Ishikawa (cell line): ENCODE results near the gene DIP2B.

Experiments
- CEBPB ChIP-seq: IDR thresholded peaks from 2 replicates; pipeline ENCODE4 v1.6.1; 2012
- CREB1 ChIP-seq: IDR thresholded peaks from 2 replicates; pipeline ENCODE4 v1.6.1; 2012; ENCODE audit warnings: low read depth
- EGR1 ChIP-seq: IDR thresholded peaks from 2 replicates; pipeline ENCODE4 v1.6.1; 2012
- EP300 ChIP-seq: IDR thresholded peaks from 2 replicates; pipeline ENCODE4 v1.6.1; 2012; ENCODE audit warnings: borderline replicate concordance
- FOXM1 ChIP-seq: IDR thresholded peaks from 2 replicates; pipeline ENCODE4 v1.6.1; 2012; ENCODE audit warnings: low read depth, borderline replicate concordance
- NFIC ChIP-seq: IDR thresholded peaks from 2 replicates; pipeline ENCODE4 v1.6.1; 2012
- RAD21 ChIP-seq: IDR thresholded peaks from 2 replicates; pipeline ENCODE4 v1.6.1; 2012; ENCODE audit warnings: low read depth
- TAF1 ChIP-seq: IDR thresholded peaks from 2 replicates; pipeline ENCODE4 v1.6.1; 2012; ENCODE audit warnings: low read depth, mild to moderate bottlenecking
- TCF12 ChIP-seq: IDR thresholded peaks from 2 replicates; pipeline ENCODE4 v1.6.1; 2012; ENCODE audit warnings: low read depth
- TEAD4 ChIP-seq: IDR thresholded peaks from 2 replicates; pipeline ENCODE4 v1.6.1; 2012
- YY1 ChIP-seq: IDR thresholded peaks from 2 replicates; pipeline ENCODE4 v1.6.1; 2012; ENCODE audit warnings: low read depth
- ZBTB7A ChIP-seq: IDR thresholded peaks from 2 replicates; pipeline ENCODE4 v1.6.1; 2012; ENCODE audit warnings: low read depth
- TF ChIP-seq, protein P1 (sequence below): IDR thresholded peaks from 2 replicates; pipeline ENCODE4 v1.6.1; 2012; ENCODE audit warnings: low read depth, mild to moderate bottlenecking
- TF ChIP-seq, protein P2 (sequence below): IDR thresholded peaks from 2 replicates; pipeline ENCODE4 v1.6.1; 2012
- TF ChIP-seq, protein P3 (sequence below): IDR thresholded peaks from 2 replicates; pipeline ENCODE4 v1.6.1; 2012

DIP2B gene

DNA sequence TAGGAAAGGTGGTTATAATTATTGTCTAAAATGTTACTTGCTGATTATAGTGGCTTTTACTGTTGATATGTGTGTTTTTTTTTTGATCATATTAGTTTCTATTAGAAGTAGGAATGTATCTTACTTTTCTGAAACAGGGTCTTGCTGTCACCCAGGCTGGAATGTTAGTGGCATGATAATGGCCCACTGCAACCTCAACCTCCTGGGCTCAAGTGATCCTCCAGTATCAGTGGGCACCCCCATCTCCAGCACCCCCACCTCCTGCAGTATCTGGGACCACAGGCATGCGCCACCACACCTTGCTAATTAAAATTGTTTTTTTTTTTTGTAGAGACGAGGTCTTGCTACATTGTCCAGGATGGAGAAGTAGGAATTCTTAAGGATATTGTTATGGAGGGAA lies 270.5 kb downstream of the DIP2B start:
- TF ChIP-seq, protein P1, sequence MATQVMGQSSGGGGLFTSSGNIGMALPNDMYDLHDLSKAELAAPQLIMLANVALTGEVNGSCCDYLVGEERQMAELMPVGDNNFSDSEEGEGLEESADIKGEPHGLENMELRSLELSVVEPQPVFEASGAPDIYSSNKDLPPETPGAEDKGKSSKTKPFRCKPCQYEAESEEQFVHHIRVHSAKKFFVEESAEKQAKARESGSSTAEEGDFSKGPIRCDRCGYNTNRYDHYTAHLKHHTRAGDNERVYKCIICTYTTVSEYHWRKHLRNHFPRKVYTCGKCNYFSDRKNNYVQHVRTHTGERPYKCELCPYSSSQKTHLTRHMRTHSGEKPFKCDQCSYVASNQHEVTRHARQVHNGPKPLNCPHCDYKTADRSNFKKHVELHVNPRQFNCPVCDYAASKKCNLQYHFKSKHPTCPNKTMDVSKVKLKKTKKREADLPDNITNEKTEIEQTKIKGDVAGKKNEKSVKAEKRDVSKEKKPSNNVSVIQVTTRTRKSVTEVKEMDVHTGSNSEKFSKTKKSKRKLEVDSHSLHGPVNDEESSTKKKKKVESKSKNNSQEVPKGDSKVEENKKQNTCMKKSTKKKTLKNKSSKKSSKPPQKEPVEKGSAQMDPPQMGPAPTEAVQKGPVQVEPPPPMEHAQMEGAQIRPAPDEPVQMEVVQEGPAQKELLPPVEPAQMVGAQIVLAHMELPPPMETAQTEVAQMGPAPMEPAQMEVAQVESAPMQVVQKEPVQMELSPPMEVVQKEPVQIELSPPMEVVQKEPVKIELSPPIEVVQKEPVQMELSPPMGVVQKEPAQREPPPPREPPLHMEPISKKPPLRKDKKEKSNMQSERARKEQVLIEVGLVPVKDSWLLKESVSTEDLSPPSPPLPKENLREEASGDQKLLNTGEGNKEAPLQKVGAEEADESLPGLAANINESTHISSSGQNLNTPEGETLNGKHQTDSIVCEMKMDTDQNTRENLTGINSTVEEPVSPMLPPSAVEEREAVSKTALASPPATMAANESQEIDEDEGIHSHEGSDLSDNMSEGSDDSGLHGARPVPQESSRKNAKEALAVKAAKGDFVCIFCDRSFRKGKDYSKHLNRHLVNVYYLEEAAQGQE, result no peak
- TF ChIP-seq CEBPB (no peak), EP300 (no peak), TCF12 (no peak), ZBTB7A (no peak), EGR1 (no peak), NFIC (no peak), FOXM1 (no peak), TAF1 (no peak), RAD21 (no peak), TEAD4 (no peak), CREB1 (no peak), YY1 (no peak)
- TF ChIP-seq, protein P2, sequence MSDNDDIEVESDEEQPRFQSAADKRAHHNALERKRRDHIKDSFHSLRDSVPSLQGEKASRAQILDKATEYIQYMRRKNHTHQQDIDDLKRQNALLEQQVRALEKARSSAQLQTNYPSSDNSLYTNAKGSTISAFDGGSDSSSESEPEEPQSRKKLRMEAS, result no peak
- TF ChIP-seq, protein P3, sequence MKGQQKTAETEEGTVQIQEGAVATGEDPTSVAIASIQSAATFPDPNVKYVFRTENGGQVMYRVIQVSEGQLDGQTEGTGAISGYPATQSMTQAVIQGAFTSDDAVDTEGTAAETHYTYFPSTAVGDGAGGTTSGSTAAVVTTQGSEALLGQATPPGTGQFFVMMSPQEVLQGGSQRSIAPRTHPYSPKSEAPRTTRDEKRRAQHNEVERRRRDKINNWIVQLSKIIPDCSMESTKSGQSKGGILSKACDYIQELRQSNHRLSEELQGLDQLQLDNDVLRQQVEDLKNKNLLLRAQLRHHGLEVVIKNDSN, result no peak

DNA sequence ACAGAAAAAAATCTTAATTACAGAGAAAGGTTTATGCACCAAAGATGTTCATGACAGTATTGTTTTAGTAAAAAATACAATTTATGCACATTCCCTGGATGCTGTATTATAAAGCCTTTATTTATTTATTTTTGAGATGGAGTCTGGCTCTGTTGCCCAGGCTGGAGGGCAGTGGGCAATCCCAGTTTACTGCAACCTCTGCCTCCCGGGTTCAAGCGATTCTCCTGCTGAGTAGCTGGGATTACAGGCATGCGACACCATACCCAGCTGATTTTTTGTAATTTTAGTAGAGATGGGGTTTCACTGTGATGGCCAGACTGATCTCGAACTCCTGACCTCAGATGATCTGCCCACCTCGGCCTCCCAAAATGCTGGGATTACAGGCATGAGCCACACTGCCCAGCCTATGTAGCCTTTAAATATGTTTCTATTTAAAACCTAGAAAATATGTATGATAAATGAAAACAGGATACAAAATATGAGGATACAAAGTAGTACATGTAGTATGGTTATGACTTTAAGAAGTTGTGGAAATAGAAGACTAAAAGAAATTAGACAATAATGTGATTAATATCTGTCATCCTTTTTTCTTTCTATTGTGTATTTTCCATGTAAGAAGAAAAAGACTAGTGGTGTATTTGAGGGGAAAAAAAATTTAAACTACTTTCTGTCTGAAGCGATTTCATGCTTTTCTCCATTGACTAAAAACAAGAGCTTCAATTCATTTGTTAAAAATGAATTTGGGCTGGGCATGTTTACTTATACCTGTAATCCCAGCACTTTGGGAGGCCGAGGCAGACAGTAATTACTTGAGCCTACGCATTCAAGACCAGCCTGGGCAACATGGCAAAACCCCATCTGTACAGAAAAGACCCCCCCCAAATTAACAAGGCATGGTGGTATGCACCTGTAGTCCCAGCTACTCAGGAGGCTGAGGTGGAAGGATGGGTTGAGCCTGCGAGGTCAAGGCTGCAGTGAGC lies 272.3 kb downstream of the DIP2B start:
- TF ChIP-seq, protein P1, result no peak
- no peak for TF ChIP-seq ZBTB7A
- TF ChIP-seq CREB1, result no peak
- TF ChIP-seq, protein P3, result no peak
- TF ChIP-seq, protein P2, result no peak
- no peak for TF ChIP-seq NFIC
- TF ChIP-seq EP300, result no peak
- TF ChIP-seq EGR1, result no peak
- no peak for TF ChIP-seq RAD21
- TF ChIP-seq TCF12, result no peak
- no peak for TF ChIP-seq TEAD4
- no peak for TF ChIP-seq YY1
- no peak for TF ChIP-seq TAF1
- no peak for TF ChIP-seq CEBPB
- TF ChIP-seq FOXM1, result no peak

DNA sequence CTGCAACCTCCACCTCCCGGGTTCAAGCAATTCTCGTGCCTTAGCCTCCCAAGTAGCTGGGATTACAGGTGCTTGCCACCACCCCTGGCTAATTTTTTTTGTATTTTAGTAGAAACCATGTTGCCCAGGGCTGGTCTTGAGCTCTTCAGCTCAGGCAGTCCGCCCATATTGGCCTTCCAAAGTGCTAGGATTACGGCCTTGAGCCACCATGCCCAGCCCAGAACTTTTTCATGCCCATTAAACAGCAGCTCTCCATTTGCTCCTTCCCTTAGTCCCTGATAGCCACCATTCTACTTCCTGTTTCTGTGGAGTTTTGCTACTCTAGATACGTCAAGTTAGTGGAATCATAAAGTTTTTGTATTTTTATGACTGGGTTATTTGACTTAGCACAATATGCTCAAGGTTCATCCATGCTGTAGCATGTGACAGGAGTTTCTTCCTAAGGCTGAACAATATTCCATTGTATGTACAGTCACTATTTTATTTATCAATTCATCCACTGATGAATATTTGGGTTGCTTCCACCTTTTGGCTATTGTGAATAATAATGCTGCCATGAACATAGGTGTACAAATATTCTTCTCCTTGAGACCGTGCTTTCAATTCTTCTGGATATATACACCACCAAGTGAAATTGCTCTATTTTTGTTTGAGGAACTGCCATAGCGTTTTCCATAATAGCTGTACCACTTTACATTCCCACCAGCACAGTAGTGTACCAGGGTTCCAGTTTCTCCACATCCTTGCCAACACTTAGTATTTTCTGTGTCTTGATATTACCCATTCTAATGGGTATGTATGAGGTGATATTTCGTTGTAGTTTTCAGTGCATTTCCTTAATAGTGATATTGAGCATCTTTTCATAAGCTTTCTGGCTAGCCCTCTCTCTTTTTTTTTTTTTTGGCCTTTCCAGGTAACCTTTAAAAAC lies 274.1 kb downstream of the DIP2B start:
- no peak for TF ChIP-seq TCF12
- no peak for TF ChIP-seq YY1
- TF ChIP-seq RAD21, result no peak
- no peak for TF ChIP-seq NFIC
- TF ChIP-seq, protein P1, result no peak
- no peak for TF ChIP-seq FOXM1
- no peak for TF ChIP-seq EP300
- TF ChIP-seq, protein P3, result no peak
- TF ChIP-seq CREB1, result no peak
- no peak for TF ChIP-seq TAF1
- no peak for TF ChIP-seq TEAD4
- no peak for TF ChIP-seq CEBPB
- TF ChIP-seq, protein P2, result no peak
- TF ChIP-seq EGR1, result no peak
